Left renal cortex interstitium (tissue), 4 donors: Measurements from ENCODE around the gene CHMP4A. TPM values are rescaled to one million over a fixed set of nuclear protein-coding genes. Genes with fewer than 3 reads are reported as not detected.
A peak's percentile ranks its signal among the peaks of the same experiment; 100 is the strongest.
"Not testable (repeated sequence)": the region's sequence is repeated elsewhere in the genome, so short reads cannot be mapped to it uniquely, and the experiment has no call there.

Experiments
- DNase-seq, 4 donors: peaks; one replicate each; pipeline ENCODE4 v3.0.0-alpha.2; 2013; ENCODE audit warnings: low read depth in 4 of 4, low spot score in 2 of 4, missing footprints in 1 of 4
- polyA plus RNA-seq, 4 donors: library from polyadenylated mRNA; unstranded; fragments of 120-200 nt; gene quantifications; one replicate each; pipeline ENCODE4 v1.2.1, GENCODE V29; 2013; ENCODE audit not compliant: insufficient read length in 4 of 4

CHMP4A gene
- polyA plus RNA-seq, 4 donors, result 43.3 to 76.6 (median 53.2) TPM

- no peak for DNase-seq
These were observed 18.2 kb upstream of the CHMP4A start for GRCh38 chr14:24231263-24232120.

GRCh38 chr14:24228902-24229301 lies 15.6 kb upstream of the CHMP4A start:
- no peak for DNase-seq

DNA sequence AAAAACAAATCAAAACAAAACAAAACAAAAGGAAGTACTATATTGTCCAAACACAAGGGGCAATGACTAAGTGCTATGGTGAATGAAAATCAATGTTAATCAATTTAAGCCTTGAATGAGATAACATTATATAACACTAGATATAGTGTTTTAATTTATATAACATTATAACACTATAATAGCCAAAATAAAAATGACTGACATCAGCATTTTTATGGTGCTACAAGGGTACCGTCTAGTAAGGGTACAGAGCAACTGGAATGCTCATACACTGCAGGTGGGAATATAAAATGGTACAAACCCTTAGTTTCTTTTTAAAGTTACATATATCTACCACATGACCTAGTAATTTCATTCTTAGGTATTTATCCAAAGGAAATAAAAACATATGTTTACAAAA lies 13.2 kb upstream of the CHMP4A start:
- no peak for DNase-seq

DNA sequence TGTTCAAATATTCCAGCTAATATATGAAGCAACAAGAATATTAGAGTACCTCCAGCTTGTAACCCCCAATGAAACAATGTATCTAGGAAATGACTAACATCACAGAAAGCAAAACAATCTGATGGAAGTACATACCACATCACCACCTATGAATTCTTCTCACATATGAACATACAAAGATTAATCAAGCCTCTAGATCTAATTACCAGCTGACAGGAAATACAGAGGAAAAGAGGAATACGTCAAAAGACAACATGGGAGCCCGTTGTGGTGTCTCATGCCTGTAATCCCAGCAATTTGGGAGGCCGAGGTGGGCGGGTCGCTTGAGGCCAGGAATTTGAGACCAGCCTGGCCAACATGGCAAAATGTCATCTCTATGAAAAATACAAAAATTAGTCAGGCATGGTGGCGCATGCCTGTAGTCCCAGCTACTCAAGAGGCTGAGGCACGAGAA lies 11.4 kb upstream of the CHMP4A start:
- DNase-seq, result no peak

DNA sequence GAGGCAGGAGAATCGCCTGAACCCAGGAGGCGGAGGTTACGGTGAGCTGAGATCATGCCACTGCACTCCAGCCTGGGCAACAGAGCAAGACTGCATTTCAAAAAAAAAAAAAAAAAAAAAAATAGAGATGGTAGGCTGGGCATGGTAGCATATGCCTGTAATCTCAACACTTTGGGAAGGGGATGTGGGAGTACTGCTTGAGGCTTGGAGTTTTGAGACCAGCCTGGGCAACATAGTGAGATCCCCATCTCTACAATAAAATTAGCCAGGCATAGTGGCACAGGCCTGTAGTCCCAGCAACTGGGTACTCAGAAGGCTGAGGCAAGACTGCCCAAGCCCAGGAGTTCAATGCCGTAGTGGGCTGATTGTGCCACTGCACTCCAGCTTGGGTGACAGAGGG lies 9.7 kb upstream of the CHMP4A start:
- not testable (repeated sequence) for DNase-seq

- DNase-seq, result no peak
These were observed 6.2 kb upstream of the CHMP4A start for GRCh38 chr14:24219521-24219920.

GRCh38 chr14:24219080-24219479 lies 5.8 kb upstream of the CHMP4A start:
- no peak for DNase-seq

- not testable (repeated sequence) for DNase-seq
These were observed 3.6 kb upstream of the CHMP4A start for GRCh38 chr14:24216876-24217275.

DNA sequence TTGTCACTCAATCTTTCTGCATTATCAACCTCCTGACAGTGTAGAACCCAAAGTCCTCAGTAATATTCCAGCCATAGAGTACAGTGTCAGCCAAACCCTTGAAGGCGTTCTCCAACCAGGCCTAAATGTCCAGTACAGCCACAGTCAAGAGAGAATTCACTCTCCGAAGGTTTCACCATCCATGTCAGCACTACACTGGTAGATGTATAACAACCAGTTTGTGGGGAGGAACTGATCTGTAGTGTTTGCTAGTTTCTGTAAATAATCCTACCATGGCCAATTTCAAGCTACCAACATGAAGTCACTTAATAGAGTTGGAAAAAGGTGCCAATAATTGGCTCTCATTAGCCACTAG lies 3.0 kb upstream of the CHMP4A start:
- no peak for DNase-seq

DNA sequence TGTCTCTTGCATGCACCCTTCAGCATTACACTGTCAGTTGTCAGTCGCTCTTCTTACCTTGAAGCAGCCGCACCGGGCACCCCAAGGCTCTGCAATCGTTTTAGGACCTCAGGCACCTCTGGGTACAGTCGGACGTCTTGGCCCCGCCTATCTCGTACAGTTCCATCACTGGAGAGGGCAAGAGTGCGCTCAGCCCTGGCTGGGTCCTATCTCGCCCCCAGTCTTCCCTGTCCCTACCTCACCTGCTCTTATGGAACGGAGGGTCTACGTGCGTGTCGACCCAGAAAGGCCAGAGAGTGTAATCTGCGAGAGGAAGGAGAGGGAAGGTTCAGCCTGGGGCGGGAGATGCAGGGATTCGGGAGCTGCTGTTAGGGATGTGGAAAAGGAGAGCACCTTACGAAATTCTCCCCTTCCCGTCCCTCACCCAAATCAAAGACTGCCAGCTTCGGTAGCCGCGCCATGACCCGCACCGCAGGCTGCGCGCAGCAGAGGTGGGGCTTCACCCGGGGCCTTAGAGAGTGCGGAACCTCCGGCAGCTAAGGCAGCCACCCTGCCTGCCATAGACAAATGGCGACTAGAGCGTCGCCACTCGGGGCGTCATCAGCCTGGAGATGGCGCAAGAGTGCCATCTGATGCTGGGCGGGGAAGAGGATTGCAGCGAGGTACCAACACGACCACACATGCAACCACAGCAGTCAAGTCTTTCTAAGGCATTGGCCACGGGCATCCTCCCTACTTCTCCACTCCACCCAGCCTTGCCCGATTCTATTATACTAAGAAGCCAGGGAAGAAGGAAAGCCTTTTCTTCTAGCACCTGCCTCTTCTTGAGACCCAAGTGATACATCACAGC lies 2.4 kb upstream of the CHMP4A start, which contains the start of gene MDP1:
TSS of gene MDP1 (minus strand) at position 572 of the 850 bp plus-strand sequence. CDS start at position 461, 111 bp downstream.
- peak in 2 of 4 donors; percentile 77 to 83 for DNase-seq

DNA sequence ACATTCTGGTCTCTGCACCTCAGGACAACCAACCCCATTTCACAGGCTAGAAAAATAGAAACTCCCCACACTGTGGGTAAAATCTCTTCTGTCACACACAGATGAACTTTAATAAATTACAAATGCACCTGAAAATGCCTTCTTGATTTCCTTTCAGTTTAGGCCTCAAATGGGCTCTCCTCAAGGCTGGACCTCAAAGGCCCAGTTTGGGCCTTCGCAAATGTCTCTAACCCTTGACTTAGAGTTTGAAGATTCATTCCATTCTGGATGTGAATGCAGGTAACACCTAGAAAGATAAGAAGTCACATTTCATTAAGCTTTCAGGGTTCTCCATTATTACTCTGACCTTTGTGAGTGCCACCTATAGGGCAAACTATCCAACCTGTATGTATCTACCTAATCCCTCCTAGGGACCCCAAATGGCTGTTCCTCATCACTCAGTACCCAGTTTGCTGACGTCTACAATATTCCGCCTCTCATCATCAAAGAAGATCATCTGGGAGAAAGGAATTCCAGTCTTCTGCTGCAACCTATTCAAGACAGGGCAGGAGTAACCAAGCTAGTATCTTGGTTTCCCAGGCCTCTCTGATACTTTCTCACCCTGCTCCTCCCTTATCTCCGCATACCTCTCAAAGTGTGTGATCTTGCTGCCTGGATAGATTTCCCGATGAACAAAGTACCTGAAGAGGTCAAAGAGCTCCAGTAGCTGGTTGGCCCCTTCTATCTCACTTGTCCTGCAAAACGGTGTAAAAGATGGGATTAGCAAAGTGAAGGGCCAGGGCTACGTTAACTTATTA lies 776 bp upstream of the CHMP4A start:
- no peak for DNase-seq

- no peak for DNase-seq
These were observed 2.0 kb downstream of the CHMP4A start for GRCh38 chr14:24211311-24211710.

- no peak for DNase-seq
These were observed 5.7 kb downstream of the CHMP4A start for GRCh38 chr14:24207625-24208024.

GRCh38 chr14:24207104-24207551 lies 6.2 kb downstream of the CHMP4A start:
- DNase-seq, result no peak

- no peak for DNase-seq
These were observed 6.8 kb downstream of the CHMP4A start for GRCh38 chr14:24206260-24207103.

DNA sequence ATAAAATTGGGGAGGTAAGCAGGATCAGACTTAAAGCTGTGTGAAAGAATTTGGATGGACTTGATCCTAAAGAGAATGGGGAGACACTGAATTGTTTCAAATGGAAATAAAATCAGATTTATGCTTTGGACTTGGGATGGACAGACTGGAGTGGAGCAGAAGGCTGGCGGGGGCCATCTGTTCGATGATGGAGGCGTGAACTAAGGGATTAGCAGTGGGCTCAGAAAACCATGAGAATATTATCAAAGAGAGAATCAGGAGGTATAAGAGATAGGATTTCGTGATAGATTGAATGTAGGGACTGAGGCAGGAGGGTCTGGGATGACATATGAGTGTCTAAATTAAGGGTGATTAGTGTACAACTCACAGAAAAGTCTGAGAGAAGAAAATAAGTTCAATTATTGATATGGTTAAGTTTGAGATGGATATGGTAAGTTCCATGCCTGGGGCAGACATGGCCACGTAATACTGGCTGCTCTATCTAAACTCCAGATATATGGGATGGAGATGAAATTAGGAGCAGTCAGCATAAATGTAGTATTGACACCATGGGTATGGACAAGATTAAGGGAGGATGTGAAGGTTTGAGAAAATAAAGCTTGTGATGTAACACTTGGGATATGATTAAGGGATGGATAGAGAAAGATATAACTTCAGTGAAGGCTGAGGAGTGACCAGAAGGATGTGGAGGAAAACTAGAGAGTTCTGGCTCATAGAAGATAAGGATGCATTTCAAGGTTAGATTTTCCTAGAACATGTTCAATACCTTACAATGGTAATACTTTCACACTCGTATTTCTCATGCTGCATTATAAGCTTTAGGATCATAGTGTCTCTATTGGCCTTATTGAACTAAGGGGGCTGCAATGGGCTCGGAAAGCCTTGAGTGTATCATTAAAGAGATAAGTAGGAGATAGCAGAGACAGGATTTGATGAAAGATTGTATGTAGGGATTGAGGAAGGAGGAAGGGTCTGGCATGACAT lies 8.8 kb downstream of the CHMP4A start:
- DNase-seq, result no peak

GRCh38 chr14:24203249-24203886 lies 9.9 kb downstream of the CHMP4A start:
- not testable (repeated sequence) for DNase-seq

- not testable (repeated sequence) for DNase-seq
These were observed 10.8 kb downstream of the CHMP4A start for GRCh38 chr14:24202538-24202937.
